ENCODE data around the gene OXCT2.
"Not testable (repeated sequence)": the region's sequence is repeated elsewhere in the genome, so short reads cannot be mapped to it uniquely, and the experiment has no call there.

Gene OXCT2

DNA sequence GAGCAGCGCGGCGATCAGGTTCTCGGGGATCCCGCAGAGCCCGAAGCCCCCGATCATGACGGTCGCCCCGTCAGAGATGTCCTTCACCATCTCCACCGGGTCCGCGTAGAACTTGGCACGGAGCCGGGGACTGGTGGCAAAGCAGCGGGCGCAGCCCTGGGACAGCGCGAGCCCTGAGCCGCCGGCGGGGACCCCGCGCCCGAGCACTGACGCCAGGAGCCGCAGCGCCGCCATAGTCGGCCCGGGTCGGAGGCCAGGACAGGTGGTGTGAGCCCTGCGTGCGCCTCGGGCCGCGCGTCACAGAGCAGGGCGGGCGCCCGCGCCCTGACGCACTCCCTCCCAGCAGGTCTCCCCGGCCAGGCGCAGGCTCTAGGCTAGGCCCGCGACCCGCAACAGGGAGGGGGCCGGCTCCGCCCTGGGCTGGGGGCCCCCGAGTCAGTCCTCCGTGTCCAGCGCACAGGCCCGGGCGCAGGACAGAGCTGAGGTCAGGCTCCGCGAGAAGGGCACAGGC is at the start of gene OXCT2:
Gene OXCT2, minus strand, starts transcription at position 327 of the 511 bp plus-strand sequence. Its CDS starts 93 bp downstream, at position 234.
- DNase-seq (ENCODE audit: low spot score): not testable (repeated sequence)

DNA sequence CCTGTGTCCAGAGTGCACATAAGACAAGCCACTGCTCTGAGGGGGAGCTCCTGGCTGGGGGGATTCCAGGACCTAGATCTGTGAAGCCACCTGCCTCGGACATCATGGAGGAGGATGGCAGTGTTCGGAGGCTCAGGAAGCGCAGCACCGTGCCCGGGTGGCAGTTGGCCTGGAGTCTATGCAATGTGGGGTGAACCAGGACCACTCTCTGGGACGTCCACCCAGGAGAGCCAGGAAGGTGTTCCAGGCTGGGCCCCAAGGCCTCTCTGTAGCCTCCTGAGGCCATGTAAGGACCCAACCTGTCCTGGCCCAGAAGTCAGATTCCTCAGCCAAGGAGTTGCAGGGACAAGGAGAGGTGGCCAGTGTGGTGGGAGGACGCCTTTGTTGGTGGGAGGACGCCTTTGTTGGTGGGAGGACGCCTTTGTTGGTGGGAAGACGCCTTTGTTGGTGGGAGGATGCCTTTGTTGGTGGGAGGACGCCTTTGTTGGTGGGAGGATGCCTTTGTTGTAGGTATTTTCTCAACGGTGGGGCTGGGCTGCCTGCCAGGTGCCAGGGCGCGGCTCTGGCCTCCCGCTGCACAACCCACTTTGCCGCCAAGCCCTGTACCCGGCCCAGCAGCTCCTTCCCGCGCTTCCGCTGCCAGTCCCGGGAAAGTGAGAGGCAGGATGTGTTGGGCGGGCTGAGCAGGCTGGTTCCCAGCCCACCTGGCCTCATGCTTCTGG is 48.1 kb upstream of the OXCT2 start:
- DNase-seq (ENCODE audit: low spot score): no peak

DNA sequence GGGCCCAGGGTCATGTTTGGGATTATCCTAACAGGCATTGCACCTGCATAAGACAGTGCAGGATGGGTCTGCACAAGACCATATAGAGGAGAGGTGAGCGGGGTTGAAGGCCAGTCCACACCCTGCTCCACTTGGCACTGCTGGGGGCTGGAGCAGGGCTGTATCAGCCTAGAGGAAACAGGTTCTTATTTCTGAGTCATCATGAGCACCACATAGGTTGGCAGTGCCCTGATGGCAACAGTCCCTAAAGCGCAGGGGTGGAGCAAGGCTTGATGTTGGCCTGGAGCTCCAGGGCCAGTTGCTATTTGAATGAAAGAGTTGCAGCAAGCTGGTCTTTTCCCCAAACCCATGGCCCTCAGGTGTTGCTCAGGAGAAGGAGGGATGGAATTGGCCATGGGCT is 47.3 kb upstream of the OXCT2 start:
- no peak for DNase-seq (ENCODE audit: low spot score)

- DNase-seq (ENCODE audit: low spot score): peak; percentile 54
These were observed 46.2 kb upstream of the OXCT2 start for GRCh38 chr1:39817091-39817932.

- peak; percentile 95 for DNase-seq (ENCODE audit: low spot score)
These were observed 45.4 kb upstream of the OXCT2 start for GRCh38 chr1:39816415-39817090.

DNA sequence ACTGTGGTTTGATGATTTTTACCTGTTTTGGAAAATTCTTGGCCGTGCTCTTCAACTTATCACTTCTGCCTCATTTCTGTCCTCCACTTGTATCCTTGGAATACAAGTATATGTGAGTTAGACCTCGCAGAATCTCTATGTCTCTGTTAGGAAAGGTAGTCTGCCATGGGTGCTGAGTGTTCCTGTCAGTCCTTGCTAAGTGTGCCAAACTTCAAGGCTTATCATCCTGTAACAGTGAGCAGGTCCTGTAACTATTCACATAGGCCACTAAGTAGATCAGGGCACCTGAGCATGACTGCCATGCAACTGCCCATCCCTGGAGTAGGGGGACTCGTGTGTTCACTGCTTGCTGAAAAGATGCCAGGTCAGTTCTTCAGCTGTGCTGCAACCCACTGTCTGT is 41.8 kb upstream of the OXCT2 start:
- DNase-seq (ENCODE audit: low spot score): no peak

DNA sequence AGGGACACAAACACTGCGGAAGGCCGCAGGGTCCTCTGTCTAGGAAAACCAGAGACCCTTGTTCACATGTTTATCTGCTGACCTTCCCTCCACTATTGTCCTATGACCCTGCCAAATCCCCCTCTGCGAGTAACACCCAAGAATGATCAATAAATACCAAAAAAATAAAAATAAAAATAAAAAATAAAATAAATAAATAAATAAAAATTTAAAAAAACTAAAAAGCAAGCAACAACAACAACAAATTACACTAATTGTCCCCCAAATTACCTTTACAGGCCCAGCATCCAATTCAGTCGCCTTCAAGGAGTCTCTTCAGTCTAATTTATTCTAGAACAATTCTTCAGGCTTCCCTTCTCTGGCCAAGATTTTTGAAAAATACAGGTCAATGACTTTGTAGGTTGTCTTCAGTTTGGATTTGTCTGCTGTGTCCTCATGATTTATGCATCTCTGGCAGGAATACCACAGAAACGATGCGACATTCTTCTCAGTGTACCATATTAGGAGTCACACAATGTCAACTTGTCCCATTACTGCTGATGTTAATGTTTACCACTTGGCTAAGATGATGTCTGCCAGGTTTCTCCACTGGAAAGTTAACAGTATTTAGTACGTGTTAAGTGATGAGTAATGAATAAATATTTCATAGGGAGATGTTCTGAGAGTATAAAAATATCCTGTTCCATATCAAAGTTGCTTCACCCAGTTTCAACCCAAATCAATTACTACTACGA is 37.8 kb upstream of the OXCT2 start:
- DNase-seq (ENCODE audit: low spot score): no peak

- DNase-seq (ENCODE audit: low spot score): no peak
These were observed 34.2 kb upstream of the OXCT2 start for GRCh38 chr1:39805385-39805784.

DNA sequence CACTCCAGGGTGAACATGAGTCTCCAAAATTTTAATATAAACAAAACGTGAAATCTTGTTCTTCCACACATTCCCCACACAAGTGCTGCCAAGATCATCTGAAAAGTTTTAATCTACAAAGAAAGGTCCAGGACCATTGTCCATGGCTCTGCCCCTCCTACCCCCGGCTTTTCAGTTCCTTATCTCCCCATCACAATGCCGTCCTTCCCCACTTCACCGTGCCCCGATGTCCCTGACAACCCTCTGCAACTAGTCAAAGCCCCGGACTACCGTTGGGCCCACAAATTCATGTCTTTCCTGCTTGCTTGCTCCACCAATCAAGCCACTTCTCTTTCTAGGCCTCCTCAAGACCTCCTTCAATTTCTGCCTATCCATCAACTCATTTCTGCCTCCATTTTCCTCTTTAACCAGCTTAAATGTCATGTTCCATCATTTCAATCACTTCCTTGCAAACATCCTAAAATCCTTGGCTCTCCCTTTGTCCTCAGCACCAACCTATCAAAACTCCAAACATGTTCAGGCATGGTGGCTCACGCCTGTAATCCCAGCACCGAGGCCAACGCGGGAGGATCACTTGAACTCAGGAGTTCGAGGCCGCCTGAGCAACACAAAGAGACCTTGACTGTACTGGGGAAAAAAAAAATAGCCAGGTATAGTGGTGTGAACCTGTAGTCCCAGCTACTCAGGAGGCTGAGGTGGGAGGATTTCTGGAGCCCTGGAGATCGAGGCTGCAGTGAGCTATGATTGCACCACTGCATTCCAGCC is 31.5 kb upstream of the OXCT2 start:
- DNase-seq (ENCODE audit: low spot score): no peak

DNA sequence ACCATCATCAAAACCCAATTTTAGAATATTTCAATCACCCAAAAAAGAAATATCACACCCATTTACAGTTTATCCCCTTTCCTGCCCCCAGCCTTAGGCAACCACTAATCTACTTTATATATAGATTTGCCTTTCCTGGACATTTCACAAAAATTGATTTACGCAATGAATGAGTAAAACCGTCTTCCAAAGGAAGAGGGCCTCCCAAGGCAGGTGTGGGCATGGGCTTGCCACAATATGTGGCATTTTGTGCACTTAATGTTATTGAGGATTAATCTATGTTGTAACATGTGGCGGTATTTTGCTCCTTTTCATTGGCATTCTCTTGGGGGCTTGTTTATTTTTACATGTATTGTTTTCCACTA is 29.3 kb upstream of the OXCT2 start:
- DNase-seq (ENCODE audit: low spot score): no peak

DNA sequence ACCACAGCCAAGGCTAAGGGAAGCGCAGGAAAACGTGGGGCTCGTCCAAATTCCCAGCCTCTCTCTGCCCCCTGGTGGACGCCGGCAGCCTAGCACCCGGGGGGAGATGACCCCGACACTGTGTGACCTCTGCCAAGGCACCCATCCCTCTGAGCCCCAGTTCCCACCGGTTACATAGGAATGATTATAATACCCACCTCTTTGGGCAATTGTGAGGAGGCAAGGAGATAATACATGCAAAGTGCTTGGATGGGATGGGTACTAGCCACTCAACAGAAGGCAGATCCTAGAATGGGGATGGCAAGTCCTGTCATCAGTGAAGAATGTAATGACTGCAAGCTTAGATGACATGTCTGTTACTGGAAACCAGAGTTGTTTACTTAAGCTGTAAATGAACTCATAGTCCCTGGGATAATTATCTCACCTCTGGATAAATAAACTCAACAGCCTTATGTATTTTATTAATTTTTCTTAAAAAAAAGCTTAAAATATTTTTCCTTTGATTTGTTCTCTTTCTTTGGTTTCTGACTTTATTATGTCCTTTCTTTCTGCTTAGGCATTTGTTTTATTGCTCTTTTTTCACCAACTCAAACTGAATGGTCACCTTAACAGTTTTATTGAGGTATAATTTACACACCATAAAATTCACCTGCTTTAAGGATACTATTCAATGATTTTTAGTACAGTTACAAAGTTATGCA is 28.8 kb upstream of the OXCT2 start:
- DNase-seq (ENCODE audit: low spot score): peak; percentile 96

GRCh38 chr1:39798859-39799769 is 28.0 kb upstream of the OXCT2 start:
- peak; percentile 88 for DNase-seq (ENCODE audit: low spot score)

DNA sequence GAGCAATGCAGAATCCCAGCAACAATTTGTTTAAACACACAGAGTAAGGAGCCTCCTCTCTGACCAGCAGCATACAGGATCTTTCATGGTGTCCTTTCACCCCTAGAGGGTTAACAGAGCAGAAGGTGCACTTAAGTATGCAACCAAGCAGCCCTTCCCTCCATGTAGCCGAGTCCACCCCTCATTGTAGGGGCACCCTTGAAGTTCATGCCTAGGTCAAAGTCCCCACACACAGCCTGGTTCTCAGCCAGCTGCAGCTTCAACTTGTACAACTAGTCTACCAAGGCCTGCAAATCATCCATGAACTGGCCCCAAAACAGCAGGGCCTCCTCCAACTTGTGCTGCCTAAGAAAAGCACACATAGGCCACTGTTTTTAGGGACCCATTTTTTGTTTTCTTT is 24.5 kb upstream of the OXCT2 start:
- no peak for DNase-seq (ENCODE audit: low spot score)

GRCh38 chr1:39791838-39792237 is 20.7 kb upstream of the OXCT2 start:
- no peak for DNase-seq (ENCODE audit: low spot score)

DNA sequence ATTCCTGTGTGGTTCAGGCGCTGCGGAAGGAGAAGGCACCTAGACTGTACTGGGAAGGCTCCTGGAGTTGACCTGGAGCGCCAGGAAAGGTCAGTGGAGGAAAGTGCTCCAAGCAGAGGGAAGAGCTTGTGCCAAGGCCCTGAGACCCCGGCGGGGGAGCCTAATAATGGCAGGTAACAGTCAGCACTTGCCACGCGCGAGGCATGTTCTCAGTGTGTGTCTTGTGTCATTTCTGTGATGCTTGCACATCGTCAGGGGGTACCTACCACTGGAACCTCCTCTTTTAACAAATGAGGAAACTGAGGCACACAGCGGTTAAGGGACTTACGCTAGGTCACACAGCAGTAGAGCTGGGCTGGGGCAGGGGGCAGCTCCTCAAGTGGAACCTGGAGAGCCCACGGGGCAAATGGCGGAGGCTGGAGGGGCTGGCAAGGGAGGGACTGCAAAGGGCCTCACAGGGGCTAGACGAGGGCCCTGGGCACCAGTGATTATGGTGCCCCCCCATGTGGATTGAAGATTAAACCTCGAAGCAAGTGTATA is 18.5 kb upstream of the OXCT2 start:
- peak; percentile 37 for DNase-seq (ENCODE audit: low spot score)

GRCh38 chr1:39788758-39789570 is 17.8 kb upstream of the OXCT2 start, which contains the start of gene BMP8B:
Gene BMP8B, minus strand, starts transcription at chr1:39788865. Its CDS starts 380 bp downstream, at chr1:39788485.
- peak; percentile 73 for DNase-seq (ENCODE audit: low spot score)

GRCh38 chr1:39788426-39788757 is 17.2 kb upstream of the OXCT2 start:
- no peak for DNase-seq (ENCODE audit: low spot score)

GRCh38 chr1:39787964-39788363 is 16.8 kb upstream of the OXCT2 start:
- not testable (repeated sequence) for DNase-seq (ENCODE audit: low spot score)

Measured in RKO (cell line).